Measurements from ENCODE around the gene ABCA9. TPM values are rescaled to one million over a fixed set of nuclear protein-coding genes. Genes with fewer than 3 reads are reported as not detected.

Gene ABCA9
- total and polyA plus RNA-seq, 2 of the 13 experiments (the other 11 are each of a cell fraction or from before 2014, with no cell fraction given), result 0.04 TPM; not detected in 1

- TF ChIP-seq BCLAF1 (IDR thresholded peaks at IDR 0.05) (no peak), HBP1 (CRISPR knock-in tag; IDR thresholded peaks at IDR 0.05; ENCODE audit: low read depth) (no peak), ZNF446 (CRISPR knock-in tag; IDR thresholded peaks at IDR 0.05) (no peak), HCFC1 (IDR thresholded peaks at IDR 0.05; ENCODE audit: low read depth, low read length) (no peak), MAF1 (CRISPR knock-in tag; IDR thresholded peaks at IDR 0.05; ENCODE audit: borderline replicate concordance) (no peak), MNT (IDR thresholded peaks at IDR 0.05) (no peak)
Observed at GRCh38 chr17:69086641-69087040, 25.9 kb upstream of the ABCA9 start (continued).

DNA sequence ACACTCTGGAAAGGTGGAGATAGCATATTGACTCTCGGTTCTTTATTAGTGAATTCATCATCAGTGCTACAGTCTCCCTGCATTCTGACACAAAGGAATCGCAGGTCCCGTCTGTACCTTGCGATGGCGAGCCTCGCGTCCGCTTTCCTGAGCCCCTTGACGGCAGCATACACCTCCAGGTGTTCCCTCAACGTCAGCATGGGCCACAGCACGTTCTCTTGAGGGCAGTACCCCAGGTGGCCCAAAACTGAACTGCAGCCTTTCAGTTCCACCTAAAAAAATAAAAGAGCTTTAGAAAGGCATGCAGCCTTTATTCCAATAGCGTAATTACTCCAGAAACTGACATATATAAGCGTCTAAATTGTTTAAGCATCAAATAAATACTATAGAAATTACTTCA is 24.2 kb upstream of the ABCA9 start:
- Histone ChIP-seq H3K4me2 (ENCODE audit: low read depth, low read length) (peak overlapping the region; percentile 51), H3K9me3 (ENCODE audit: low read length) (no peaks in the 10 kb centered on the region), H2AFZ (ENCODE audit: low read length) (no peak overlapping the region), H3K79me2 (ENCODE audit: insufficient read depth, low read length) (no peaks in the 10 kb centered on the region), H3K36me3 (replicated peaks in 1 of 2; ENCODE audit: control insufficient read depth in 1 of 2, insufficient read depth in 2 of 2, low read length in 2 of 2) (no peaks in the 10 kb centered on the region), H3K4me1 (ENCODE audit: insufficient read depth, low read length) (peaks cover 5% of the 10 kb centered on the region), H3K9ac (ENCODE audit: insufficient read depth, low read depth, low read length) (no peak overlapping the region), H3K27ac (ENCODE audit: extremely low read length, insufficient read depth, low read length) (no peak overlapping the region), H3K4me3 (replicated peaks in 1 of 3; ENCODE audit: insufficient read depth in 1 of 3, low read depth in 2 of 3, low read length in 3 of 3) (no peak overlapping the region), H4K20me1 (ENCODE audit: insufficient read depth, low read length) (no peaks in the 10 kb centered on the region), H3K27me3 (ENCODE audit: control insufficient read depth in 1 of 2, insufficient read depth in 2 of 2, low read length in 2 of 2) (no peaks in the 10 kb centered on the region)
- no TSS peak for BruUV-seq (replicated peaks)
- POLR2A ChIA-PET, result interaction anchor here (0.7 kb wide), 1 partner anchor 102 kb away, joined by 3 read pairs; no protein-coding TSS in a partner anchor
- intact Hi-C loops (cut with micrococcal nuclease; ENCODE audit: unreplicated experiment) (loop anchor here (5.0 to 10.0 kb wide), 2 partner anchors 103 to 150 kb away; no protein-coding TSS in a partner anchor), in situ Hi-C loops (cut with HindIII; ENCODE audit: extremely low pct_ligation_motif_present, low pct_unique_long_range_greater_than_20kb) (no loop called here)
- CTCF ChIA-PET (ENCODE audit: low intra/inter-chr PET ratio, low total read pairs), result interaction anchor here (0.7 to 1.0 kb wide), 3 partner anchors 113 to 311 kb away, joined by 3 to 4 read pairs (median 3); no protein-coding TSS in a partner anchor
- WGBS (ENCODE audit: low lambda C conversion rate), result 56% methylated on average over 13 of the region's 13 CpGs
- peak; percentile 50 for DNase-seq (ENCODE audit: low spot score)
- peak; percentile 92 for ATAC-seq
- no peak for FAIRE-seq
- TF ChIP-seq ZBTB40 (IDR thresholded peaks at IDR 0.05), result no peak
- no peak for TF ChIP-seq ZBTB40 (CRISPR knock-in tag; IDR thresholded peaks at IDR 0.05)
